ENCODE data around the gene DPP8. TPM values are rescaled to one million over a fixed set of nuclear protein-coding genes. Genes with fewer than 3 reads are reported as not detected.
"Not testable (repeated sequence)": the region's sequence is repeated elsewhere in the genome, so short reads cannot be mapped to it uniquely, and the experiment has no call there.

The DPP8 gene
- total and polyA plus RNA-seq, 5 donors, result 9.1 to 35.3 (median 33.4) TPM

DNA sequence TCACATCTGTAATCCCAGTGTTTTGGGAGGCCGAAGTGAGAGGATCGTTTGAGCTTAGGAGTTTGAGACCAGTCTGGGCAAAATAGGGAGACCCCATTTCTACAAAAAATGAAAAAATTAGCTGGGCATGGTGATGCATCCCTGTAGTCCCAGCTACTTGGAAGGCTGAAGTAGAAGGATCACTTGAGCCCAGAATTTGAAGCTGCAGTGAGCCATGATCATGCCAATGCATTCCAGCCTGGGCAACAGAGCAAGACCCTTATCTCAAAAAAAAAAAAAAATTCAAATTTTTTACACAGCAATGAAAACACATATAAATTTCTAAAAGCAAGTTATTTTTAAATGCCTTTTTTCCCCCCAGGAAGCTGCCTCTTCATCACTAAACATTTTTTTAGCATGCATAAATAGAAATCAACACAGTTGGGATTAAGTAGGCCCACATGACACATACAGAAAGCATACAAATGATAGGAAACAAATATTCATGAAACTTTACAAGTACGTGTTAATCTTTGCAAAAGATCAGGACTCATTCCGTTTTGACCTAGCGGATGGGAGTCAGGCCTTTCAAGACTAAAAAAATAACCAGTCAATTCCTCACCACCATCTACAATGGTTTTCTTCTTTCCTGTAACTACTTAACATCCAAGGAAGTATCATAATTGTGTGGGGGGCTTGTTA, 49.1 kb downstream of the DPP8 start:
- no peaks in the 10 kb centered on the region for H3K27me3 ChIP-seq (ENCODE audit: control insufficient read depth, insufficient read depth)
- intact Hi-C loops (cut with DNase I), result no loop called here
- no peak for DNase-seq
- H3K4me3 ChIP-seq (ENCODE audit: low read length), result no peak overlapping the region
- no peak for ATAC-seq
- no peaks in the 10 kb centered on the region for H3K4me1 ChIP-seq (ENCODE audit: control insufficient read depth, insufficient read depth, low read length)
- no peaks in the 10 kb centered on the region for H3K9me3 ChIP-seq (ENCODE audit: control insufficient read depth, low read length)
- H3K27ac ChIP-seq (ENCODE audit: low read length), result no peak overlapping the region
- WGBS, result 89% methylated on average over 5 of the region's 5 CpGs

DNA sequence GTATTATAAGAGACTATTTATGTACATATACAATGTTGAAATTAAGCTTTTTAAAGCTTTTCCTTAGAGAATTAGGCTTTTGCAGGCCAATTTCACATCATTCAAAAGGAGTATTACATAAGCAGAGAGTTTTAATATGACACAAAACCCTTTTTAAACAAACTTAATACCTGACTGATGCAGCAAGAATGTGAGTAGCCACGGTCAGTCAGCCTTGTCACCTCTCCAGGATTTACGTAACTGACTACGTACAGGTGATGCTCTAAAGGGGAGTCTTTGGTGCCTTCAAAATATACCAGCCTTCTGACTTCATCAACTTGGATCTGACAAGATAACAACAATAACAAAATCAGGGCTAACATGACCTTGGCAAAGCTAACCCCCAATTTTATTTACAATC, 50.6 kb downstream of the DPP8 start:
- no peak for DNase-seq
- intact Hi-C loops (cut with DNase I), result no loop called here
- no peak for ATAC-seq
- Histone ChIP-seq H3K27me3 (ENCODE audit: control insufficient read depth, insufficient read depth) (no peaks in the 10 kb centered on the region), H3K4me3 (ENCODE audit: low read length) (no peak overlapping the region), H3K9me3 (ENCODE audit: control insufficient read depth, low read length) (no peaks in the 10 kb centered on the region), H3K4me1 (ENCODE audit: control insufficient read depth, insufficient read depth, low read length) (no peaks in the 10 kb centered on the region), H3K27ac (ENCODE audit: low read length) (no peak overlapping the region)
- WGBS, result 97% methylated on average over 3 of the region's 3 CpGs

DNA sequence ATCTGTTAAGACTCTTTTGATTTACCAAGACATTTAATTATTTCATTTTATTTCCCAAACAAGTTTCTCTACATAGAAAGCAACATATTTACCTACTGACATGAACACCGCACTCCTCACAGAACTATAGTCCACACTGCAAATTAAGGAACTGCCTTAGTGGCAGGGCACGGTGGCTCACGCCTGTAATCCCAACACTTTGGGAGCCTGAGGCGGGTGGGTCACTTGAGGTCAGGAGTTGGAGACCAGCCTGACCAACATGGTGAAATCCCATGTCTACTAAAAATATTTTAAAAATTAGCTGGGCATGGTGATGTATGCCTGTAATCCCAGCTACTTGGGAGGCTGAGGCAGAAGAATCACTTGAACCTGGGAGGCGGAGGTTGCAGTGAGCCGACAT, 54.4 kb downstream of the DPP8 start:
- H3K4me1 ChIP-seq (ENCODE audit: control insufficient read depth, insufficient read depth, low read length); H3K27me3 ChIP-seq (ENCODE audit: control insufficient read depth, insufficient read depth); H3K4me3 ChIP-seq (ENCODE audit: low read length); ATAC-seq; H3K9me3 ChIP-seq (ENCODE audit: control insufficient read depth, low read length); H3K27ac ChIP-seq (ENCODE audit: low read length); DNase-seq; intact Hi-C loops (cut with DNase I): not testable (repeated sequence)
- 95% methylated on average over 6 of the region's 6 CpGs for WGBS

DNA sequence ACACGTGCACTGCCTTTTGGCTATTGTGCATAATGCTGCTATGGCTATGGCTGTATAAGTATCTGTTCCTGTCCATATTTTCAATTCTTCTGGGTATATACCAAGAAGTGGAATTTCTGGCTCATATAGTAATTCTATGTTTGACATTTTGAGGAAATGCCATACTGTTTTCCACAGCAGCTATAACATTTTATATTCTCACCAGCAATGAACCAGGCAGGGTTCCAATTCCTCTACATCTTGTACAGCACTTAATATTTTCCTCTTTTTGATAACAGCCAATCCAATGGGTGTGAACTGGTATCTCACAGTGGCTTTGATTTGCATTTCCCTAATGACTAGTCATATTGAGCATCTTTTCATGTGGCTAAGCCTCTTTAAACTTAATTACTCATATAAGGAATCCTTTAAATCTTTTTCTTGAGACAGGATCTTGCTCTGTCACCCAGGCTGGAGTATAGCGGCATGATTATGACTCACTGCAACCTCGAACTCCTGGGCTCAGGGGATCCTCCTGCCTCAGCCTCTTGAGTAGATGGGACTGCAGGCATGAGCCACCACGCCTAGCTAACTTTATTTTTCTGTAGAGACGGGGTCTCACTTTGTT, 56.6 kb downstream of the DPP8 start:
- ATAC-seq, result no peak
- H3K9me3 ChIP-seq (ENCODE audit: control insufficient read depth, low read length), result no peaks in the 10 kb centered on the region

DNA sequence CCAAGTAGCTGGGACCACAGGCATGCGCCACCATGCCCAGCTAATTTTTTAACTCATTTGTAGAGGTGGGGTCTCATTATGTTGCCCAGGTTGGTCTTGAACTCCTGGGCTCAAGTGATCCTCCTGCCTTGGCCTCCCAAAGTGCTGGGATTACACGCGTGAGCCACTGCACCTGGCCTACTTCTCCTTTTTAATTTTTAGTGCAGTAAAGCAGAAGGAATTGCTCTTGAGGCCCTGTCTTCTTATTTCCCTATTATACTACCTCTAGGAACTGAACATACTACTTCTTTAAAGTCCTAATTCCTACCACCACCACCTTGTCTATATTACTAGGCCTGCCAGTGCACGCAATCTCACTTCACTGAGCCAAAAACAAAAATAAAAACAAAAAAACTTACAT, 62.2 kb downstream of the DPP8 start:
- H3K27ac ChIP-seq (ENCODE audit: low read length); intact Hi-C loops (cut with DNase I); H3K4me3 ChIP-seq (ENCODE audit: low read length); H3K4me1 ChIP-seq (ENCODE audit: control insufficient read depth, insufficient read depth, low read length); DNase-seq; H3K27me3 ChIP-seq (ENCODE audit: control insufficient read depth, insufficient read depth); H3K9me3 ChIP-seq (ENCODE audit: control insufficient read depth, low read length); ATAC-seq: not testable (repeated sequence)
- WGBS, result 97% methylated on average over 4 of the region's 4 CpGs

More for the DNA sequence above, 56.6 kb downstream of the DPP8 start:
- intact Hi-C loops (cut with DNase I), result no loop called here
- H3K4me3 ChIP-seq (ENCODE audit: low read length), result no peak overlapping the region
- H3K4me1 ChIP-seq (ENCODE audit: control insufficient read depth, insufficient read depth, low read length), result no peaks in the 10 kb centered on the region
- H3K27ac ChIP-seq (ENCODE audit: low read length), result no peak overlapping the region
- no peak for DNase-seq
- 87% methylated on average over 5 of the region's 5 CpGs for WGBS
- H3K27me3 ChIP-seq (ENCODE audit: control insufficient read depth, insufficient read depth), result no peaks in the 10 kb centered on the region

DNA sequence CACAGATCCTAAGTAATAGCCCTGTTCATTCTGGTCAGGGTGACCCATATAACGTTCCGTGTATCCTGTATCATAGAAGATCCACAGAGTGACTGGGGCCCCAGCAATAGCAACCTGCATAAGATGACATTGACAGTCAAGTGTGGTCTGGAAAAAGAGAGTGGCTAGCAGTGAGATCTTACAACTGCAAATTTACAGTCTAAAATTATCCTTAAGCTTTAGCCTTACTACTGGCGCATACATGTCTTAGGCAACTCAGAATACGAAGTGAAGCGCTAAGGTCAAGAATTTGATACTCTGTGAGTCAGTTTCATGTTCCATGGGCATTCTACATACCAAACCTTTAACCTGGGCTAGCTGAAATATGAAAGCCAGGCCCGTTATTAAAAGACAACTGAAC, 65.5 kb downstream of the DPP8 start:
- H3K9me3 ChIP-seq (ENCODE audit: control insufficient read depth, low read length), result no peaks in the 10 kb centered on the region
- ATAC-seq, result no peak
- intact Hi-C loops (cut with DNase I), result no loop called here
- no peak overlapping the region for H3K4me3 ChIP-seq (ENCODE audit: low read length)
- DNase-seq, result no peak
- 90% methylated on average over 6 of the region's 6 CpGs for WGBS
- no peaks in the 10 kb centered on the region for H3K4me1 ChIP-seq (ENCODE audit: control insufficient read depth, insufficient read depth, low read length)
- no peak overlapping the region for H3K27ac ChIP-seq (ENCODE audit: low read length)
- H3K27me3 ChIP-seq (ENCODE audit: control insufficient read depth, insufficient read depth), result no peaks in the 10 kb centered on the region

DNA sequence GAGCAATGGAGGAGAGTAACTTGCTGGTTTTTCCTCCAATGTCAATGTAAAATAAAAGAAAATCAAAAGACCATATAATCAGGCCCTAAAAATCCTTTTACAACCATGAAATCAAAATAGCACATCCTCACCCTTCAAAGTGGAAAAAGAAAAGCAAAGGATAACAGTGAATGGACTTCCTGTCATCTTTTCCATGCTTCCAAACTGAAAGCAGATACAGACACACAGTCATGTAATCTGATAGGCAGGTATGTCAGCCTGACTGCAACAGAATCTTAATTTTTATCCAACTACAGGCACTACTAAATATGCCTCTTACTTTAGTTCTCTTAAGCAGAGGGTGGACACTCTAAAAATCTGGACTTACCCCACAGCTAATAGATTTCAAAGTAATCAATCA, 66.9 kb downstream of the DPP8 start:
- H3K27ac ChIP-seq (ENCODE audit: low read length), result no peak overlapping the region
- no peaks in the 10 kb centered on the region for H3K27me3 ChIP-seq (ENCODE audit: control insufficient read depth, insufficient read depth)
- ATAC-seq (no peak), DNase-seq (no peak)
- H3K9me3 ChIP-seq (ENCODE audit: control insufficient read depth, low read length), result no peaks in the 10 kb centered on the region
- no peaks in the 10 kb centered on the region for H3K4me1 ChIP-seq (ENCODE audit: control insufficient read depth, insufficient read depth, low read length)
- intact Hi-C loops (cut with DNase I), result no loop called here
- H3K4me3 ChIP-seq (ENCODE audit: low read length), result no peak overlapping the region

DNA sequence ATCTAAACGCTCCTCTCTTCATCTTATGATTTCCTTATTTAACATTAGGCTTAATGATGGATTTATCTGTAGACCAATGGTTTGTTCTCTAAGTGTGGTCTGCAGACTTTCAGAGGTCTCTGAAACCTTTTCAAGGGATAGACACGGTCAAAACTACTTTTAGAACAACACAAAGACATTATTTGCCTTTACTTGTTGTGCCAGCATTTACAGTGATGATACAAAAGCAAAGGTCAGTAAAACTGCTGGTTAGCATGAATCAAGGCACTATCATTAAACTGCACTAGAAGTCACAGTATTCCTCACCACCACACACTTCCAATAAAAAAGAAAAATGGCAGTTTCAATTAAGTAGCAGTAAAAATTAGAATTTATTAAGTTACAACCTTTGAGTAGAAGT, 70.3 kb downstream of the DPP8 start:
- H3K9me3 ChIP-seq (ENCODE audit: control insufficient read depth, low read length), result no peaks in the 10 kb centered on the region
- H3K27me3 ChIP-seq (ENCODE audit: control insufficient read depth, insufficient read depth), result no peaks in the 10 kb centered on the region
- intact Hi-C loops (cut with DNase I), result no loop called here
- H3K4me3 ChIP-seq (ENCODE audit: low read length), result no peak overlapping the region
- DNase-seq (no peak), ATAC-seq (no peak)
- no peaks in the 10 kb centered on the region for H3K4me1 ChIP-seq (ENCODE audit: control insufficient read depth, insufficient read depth, low read length)
- no peak overlapping the region for H3K27ac ChIP-seq (ENCODE audit: low read length)
- WGBS, result 87% methylated on average over 2 of the region's 2 CpGs

DNA sequence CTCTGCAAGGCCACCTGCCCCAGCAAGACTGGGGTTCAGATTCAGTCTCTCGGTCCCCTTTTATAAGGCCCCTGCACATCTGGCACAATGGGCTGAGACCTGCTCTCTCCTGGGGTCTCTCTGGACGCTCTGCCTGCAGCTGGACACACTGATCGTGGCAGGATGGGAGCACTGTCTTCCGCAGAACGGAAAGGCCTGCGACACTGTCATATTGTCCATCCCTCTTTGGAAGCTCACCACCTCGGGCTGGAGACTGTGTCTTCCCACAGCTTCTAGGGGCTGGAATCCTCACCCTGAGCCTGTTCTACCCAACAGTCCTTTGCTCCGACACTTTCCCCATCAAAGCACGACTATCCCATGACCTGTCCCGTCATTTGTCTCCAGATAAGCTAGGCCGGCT, 83.3 kb downstream of the DPP8 start:
- DNase-seq (no peak), ATAC-seq (no peak)
- Histone ChIP-seq H3K4me3 (ENCODE audit: low read length) (no peak overlapping the region), H3K27me3 (ENCODE audit: control insufficient read depth, insufficient read depth) (no peaks in the 10 kb centered on the region), H3K4me1 (ENCODE audit: control insufficient read depth, insufficient read depth, low read length) (no peaks in the 10 kb centered on the region), H3K27ac (ENCODE audit: low read length) (no peak overlapping the region), H3K9me3 (ENCODE audit: control insufficient read depth, low read length) (no peaks in the 10 kb centered on the region)
- WGBS, result 73% methylated on average over 11 of the region's 11 CpGs
- intact Hi-C loops (cut with DNase I), result no loop called here

DNA sequence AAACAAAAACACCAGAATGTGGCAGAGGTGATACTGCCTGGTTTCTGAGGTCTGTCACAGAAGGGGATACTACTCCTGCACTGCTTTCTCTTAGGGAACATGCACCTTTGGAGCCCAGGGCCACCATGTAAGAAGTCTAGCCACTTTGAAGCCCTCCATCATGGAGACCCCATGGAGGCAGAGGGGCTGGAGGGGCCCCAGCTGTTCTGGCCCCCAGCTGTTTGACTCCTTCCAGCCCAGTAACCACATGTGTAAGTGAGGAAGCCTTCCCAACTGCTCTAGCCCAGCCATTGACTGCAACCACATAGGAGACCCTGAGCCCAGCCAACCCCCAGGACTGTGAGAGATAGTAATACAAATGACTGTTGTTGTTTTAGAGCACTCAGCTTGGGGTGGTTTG, 85.8 kb downstream of the DPP8 start:
- DNase-seq, result no peak
- H3K27ac ChIP-seq (ENCODE audit: low read length), result no peak overlapping the region
- no peaks in the 10 kb centered on the region for H3K9me3 ChIP-seq (ENCODE audit: control insufficient read depth, low read length)
- no peak overlapping the region for H3K4me3 ChIP-seq (ENCODE audit: low read length)
- no peaks in the 10 kb centered on the region for H3K27me3 ChIP-seq (ENCODE audit: control insufficient read depth, insufficient read depth)
- no peak for ATAC-seq
- no peaks in the 10 kb centered on the region for H3K4me1 ChIP-seq (ENCODE audit: control insufficient read depth, insufficient read depth, low read length)
- intact Hi-C loops (cut with DNase I), result no loop called here

DNA sequence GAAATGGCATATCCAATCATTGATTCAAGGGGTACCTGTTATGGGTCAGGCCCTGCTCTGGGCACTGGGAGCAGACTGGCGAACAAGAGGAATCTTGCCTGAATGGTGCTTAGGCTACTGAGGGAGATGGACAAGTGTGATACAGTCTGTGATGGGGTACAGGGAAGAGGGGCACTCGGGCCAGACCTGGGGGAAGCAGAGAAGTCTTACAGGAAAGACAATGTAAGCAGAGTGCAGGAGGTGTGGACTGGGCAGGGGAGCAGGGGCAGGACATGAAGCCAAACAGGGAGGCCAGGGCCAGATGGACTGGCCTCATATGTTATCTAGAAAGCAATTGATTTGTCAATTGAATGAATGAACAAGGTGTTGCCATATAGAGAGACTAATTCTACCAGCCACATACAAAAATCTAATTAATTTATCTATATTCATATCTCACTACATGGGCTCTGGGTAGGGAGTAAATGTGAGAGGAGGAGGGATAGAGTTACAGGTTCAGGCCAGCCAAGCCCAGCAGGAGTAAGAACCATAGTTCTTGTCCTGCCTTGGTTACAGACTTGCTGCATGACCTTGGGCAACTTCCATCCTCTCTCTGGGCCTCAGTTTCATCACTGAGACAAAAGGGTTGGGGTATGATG, 91.2 kb downstream of the DPP8 start:
- Histone ChIP-seq H3K9me3 (ENCODE audit: control insufficient read depth, low read length) (no peaks in the 10 kb centered on the region), H3K4me1 (ENCODE audit: control insufficient read depth, insufficient read depth, low read length) (no peaks in the 10 kb centered on the region), H3K4me3 (ENCODE audit: low read length) (no peak overlapping the region), H3K27ac (ENCODE audit: low read length) (no peak overlapping the region), H3K27me3 (ENCODE audit: control insufficient read depth, insufficient read depth) (no peaks in the 10 kb centered on the region)
- ATAC-seq (no peak), DNase-seq (no peak)
- WGBS, result 77% methylated on average over 2 of the region's 2 CpGs
- intact Hi-C loops (cut with DNase I), result no loop called here

Measured in right cardiac atrium (tissue), 5 donors.